ENCODE data around the gene CHRNA4. TPM values are rescaled to one million over a fixed set of nuclear protein-coding genes. Genes with fewer than 3 reads are reported as not detected.

The CHRNA4 gene
- total RNA-seq, 3 donors from 2014 or later, result not detected

DNA sequence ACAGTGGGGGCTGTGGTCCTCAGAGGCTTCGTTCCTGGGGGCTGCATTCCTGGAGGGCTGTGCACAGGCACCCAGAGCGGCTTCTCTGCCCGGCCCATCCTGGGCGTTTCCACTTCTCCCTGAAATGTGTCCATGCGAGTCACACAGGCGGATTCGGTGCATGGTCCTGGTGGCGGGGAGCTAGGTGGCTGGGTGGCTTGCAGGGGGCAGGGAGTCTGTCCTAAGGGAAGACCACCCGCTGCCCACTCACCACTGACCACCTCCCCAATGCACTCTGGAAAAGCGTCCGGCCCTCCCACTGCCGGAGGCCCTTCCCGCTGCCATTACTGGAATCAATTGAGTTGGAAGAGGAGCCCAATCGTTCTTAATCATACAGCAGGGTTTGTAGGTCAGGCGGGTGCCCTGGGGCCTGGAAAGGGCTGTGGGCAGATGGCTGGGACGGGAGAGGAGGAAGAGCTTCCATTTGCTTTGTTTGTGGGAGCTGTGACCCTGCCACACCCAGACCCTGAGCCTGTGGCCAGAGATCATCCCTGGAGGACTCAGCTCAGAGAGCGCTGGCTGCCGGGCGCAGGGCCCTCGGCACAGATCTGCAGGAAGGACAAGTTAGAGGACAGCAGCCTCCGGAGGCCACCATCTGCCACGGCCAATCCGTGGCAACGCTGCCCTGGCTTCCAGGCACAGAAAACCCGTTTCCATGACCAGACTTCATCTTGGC, 6.4 kb downstream of the CHRNA4 start:
- Histone ChIP-seq H3K27ac (no peak overlapping the region), H3K36me3 (no peaks in the 10 kb centered on the region), H3K4me1 (no peaks in the 10 kb centered on the region), H3K9me3 (no peaks in the 10 kb centered on the region), H3K4me3 (no peak overlapping the region), H3K27me3 (peaks cover 0 to 50% of the 10 kb centered on the region in 2 donors)
- TF ChIP-seq POLR2A (IDR thresholded peaks at IDR 0.05) (no peak), POLR2AphosphoS5 (IDR thresholded peaks at IDR 0.05) (no peak)
- TF ChIP-seq, protein P1, sequence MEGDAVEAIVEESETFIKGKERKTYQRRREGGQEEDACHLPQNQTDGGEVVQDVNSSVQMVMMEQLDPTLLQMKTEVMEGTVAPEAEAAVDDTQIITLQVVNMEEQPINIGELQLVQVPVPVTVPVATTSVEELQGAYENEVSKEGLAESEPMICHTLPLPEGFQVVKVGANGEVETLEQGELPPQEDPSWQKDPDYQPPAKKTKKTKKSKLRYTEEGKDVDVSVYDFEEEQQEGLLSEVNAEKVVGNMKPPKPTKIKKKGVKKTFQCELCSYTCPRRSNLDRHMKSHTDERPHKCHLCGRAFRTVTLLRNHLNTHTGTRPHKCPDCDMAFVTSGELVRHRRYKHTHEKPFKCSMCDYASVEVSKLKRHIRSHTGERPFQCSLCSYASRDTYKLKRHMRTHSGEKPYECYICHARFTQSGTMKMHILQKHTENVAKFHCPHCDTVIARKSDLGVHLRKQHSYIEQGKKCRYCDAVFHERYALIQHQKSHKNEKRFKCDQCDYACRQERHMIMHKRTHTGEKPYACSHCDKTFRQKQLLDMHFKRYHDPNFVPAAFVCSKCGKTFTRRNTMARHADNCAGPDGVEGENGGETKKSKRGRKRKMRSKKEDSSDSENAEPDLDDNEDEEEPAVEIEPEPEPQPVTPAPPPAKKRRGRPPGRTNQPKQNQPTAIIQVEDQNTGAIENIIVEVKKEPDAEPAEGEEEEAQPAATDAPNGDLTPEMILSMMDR (IDR thresholded peaks at IDR 0.05), result no peak
- no peak for DNase-seq (ENCODE audit: low spot score in 2 of 2)
- intact Hi-C loops (cut with DNase I; ENCODE audit: low total_unique reads), result no loop called here

DNA sequence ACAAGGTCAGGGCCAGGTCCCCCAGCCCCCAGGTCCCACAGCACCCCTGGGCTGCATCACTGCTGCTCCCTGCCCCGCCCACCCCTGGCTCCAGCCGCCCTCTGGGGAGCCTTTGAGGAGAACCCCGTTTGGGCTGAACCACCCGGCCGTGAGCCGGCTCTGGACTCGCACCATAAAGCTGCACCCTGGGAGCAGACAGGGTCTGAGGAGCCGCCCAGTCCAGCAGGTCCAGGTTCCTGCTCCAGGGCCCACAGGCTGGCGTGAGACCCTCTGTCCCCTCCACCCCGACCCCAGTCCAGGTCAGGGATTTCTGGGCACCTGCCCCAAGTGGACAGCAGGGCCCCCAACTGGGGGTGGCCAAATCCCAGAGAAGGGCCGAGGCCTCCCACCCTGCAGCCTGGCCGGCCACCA, 8.3 kb downstream of the CHRNA4 start:
- H3K4me1 ChIP-seq, result no peaks in the 10 kb centered on the region
- H3K9me3 ChIP-seq, result no peaks in the 10 kb centered on the region
- intact Hi-C loops (cut with DNase I; ENCODE audit: low total_unique reads), result no loop called here
- H3K27me3 ChIP-seq, result peaks cover 0 to 40% of the 10 kb centered on the region in 2 donors
- no peak overlapping the region for H3K4me3 ChIP-seq
- H3K27ac ChIP-seq, result no peak overlapping the region
- H3K36me3 ChIP-seq, result no peaks in the 10 kb centered on the region
- TF ChIP-seq, protein P1 (IDR thresholded peaks at IDR 0.05), result no peak
- no peak for TF ChIP-seq POLR2A (IDR thresholded peaks at IDR 0.05)
- TF ChIP-seq POLR2AphosphoS5 (IDR thresholded peaks at IDR 0.05), result no peak
- no peak for DNase-seq (ENCODE audit: low spot score in 2 of 2)

DNA sequence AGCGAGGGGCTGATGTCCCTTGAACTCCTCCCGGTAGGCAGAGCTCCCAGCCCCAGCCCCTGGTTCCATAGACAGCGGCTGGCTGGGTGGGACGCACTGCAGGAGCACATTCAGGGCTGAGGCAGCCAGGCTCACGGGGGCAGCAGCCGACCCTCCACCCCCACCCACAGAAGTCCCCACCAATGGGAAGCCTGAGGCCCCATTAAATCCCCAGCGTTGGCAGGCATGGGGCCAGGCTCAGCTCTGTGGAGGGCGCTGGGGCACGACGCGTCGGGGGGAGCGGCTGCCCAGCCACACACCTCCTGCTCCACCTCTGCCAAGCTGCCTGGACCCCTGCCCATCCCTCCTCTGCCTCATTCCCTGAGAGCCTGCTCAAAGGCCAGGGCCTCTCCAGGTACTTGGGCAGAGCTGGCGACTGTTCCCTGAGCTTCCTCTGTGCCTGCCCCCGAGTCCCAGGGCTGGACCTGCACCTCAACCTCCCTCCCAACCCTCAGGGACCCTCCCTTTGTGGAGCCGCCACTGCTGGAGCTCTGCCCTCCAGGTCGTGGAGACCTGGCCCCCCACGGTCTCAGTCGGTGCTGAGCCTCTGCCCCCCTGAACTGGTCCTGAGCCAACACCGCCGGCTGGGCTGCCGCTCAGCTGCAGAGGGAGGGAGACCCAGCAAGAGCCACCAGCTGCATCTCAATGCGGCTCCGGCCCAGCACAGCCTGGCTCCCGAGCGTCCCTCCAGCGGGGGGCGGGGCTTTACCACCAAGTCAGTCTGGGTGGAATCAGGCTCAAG, 9.1 kb downstream of the CHRNA4 start:
- intact Hi-C loops (cut with DNase I; ENCODE audit: low total_unique reads), result no loop called here
- Histone ChIP-seq H3K27ac (no peak overlapping the region), H3K27me3 (peaks cover 0 to 43% of the 10 kb centered on the region in 2 donors), H3K4me1 (no peaks in the 10 kb centered on the region), H3K36me3 (no peaks in the 10 kb centered on the region), H3K4me3 (no peak overlapping the region), H3K9me3 (no peaks in the 10 kb centered on the region)
- no peak for DNase-seq (ENCODE audit: low spot score in 2 of 2)
- TF ChIP-seq, protein P1 (IDR thresholded peaks at IDR 0.05), result no peak
- no peak for TF ChIP-seq POLR2AphosphoS5 (IDR thresholded peaks at IDR 0.05)
- no peak for TF ChIP-seq POLR2A (IDR thresholded peaks at IDR 0.05)

DNA sequence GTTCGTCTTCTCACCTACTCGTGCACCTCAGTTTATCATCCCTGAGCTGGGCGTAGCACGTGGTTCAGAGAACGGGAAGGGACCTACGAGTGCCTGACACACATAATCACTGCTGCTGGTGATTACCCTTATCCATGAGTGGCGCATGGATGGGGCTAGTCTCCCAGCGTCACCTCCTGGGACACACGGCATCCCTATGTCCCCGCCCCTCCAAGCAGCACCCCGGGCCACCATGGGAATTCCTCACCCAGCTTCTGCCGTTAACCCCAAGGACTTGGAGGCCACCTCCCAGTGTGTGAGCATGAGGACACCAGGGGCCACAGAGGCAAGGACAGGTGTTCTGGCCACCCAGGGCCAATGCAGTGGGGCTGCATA, 9.8 kb downstream of the CHRNA4 start:
- no peaks in the 10 kb centered on the region for H3K4me1 ChIP-seq
- H3K36me3 ChIP-seq, result no peaks in the 10 kb centered on the region
- H3K4me3 ChIP-seq, result no peak overlapping the region
- H3K9me3 ChIP-seq, result no peaks in the 10 kb centered on the region
- H3K27ac ChIP-seq, result no peak overlapping the region
- TF ChIP-seq POLR2A (IDR thresholded peaks at IDR 0.05) (no peak), POLR2AphosphoS5 (IDR thresholded peaks at IDR 0.05) (no peak)
- TF ChIP-seq, protein P1 (IDR thresholded peaks at IDR 0.05), result no peak
- no peak for DNase-seq (ENCODE audit: low spot score in 2 of 2)
- intact Hi-C loops (cut with DNase I; ENCODE audit: low total_unique reads), result no loop called here
- peaks cover 0 to 46% of the 10 kb centered on the region in 2 donors for H3K27me3 ChIP-seq
